Kidney epithelial cell (primary cell): ENCODE measurements around the gene PLIN4. TPM values are rescaled to one million over a fixed set of nuclear protein-coding genes. Genes with fewer than 3 reads are reported as not detected.
A peak's percentile ranks its signal among the peaks of the same experiment; 100 is the strongest.

Experiments
- DNase-seq: peaks from one replicate; pipeline ENCODE4 v3.0.0-alpha.2; 2010; ENCODE audit warnings: low read depth
- H3K27me3 ChIP-seq: 2 replicates; pipeline ENCODE4 v1.6.0; 2011; ENCODE audit warnings: low read length; ENCODE audit not compliant: control insufficient read depth, insufficient read depth
- H3K36me3 ChIP-seq: 2 replicates; pipeline ENCODE4 v1.5.1; 2011; ENCODE audit warnings: low read length; ENCODE audit not compliant: control insufficient read depth, insufficient read depth
- H3K4me3 ChIP-seq: 2 replicates; pipeline ENCODE4 v1.5.1; 2011; ENCODE audit warnings: low read depth, mild to moderate bottlenecking, control low read depth, low read length
- CTCF ChIP-seq: IDR thresholded peaks from 2 replicates; pipeline ENCODE4 v1.5.1; 2011; ENCODE audit warnings: mild to moderate bottlenecking, moderate library complexity, low read length, control low read depth, inconsistent platforms; ENCODE audit not compliant: insufficient read depth, poor library complexity, severe bottlenecking
- total RNA-seq: library from RNA; depleted of rRNA; stranded (reverse); fragments of >200 nt; gene quantifications from 2 replicates; pipeline ENCODE4 v1.2.3, GENCODE V29; 2015

The PLIN4 gene
- total RNA-seq, 1 donor from 2014 or later = 0.04 TPM

- DNase-seq = no peak
- H3K36me3 ChIP-seq = no peaks in the 10 kb centered on the region
- H3K27me3 ChIP-seq = peaks cover 2% of the 10 kb centered on the region
- peak; percentile 97 for TF ChIP-seq CTCF
- no peak overlapping the region for H3K4me3 ChIP-seq
Measured at GRCh38 chr19:4557971-4558941, 40.0 kb upstream of the PLIN4 start.

- Histone ChIP-seq H3K27me3 (peaks cover 2% of the 10 kb centered on the region), H3K4me3 (no peak overlapping the region), H3K36me3 (no peaks in the 10 kb centered on the region)
- no peak for DNase-seq
- TF ChIP-seq CTCF = peak; percentile 25
Measured at GRCh38 chr19:4557144-4557970, 39.1 kb upstream of the PLIN4 start.

GRCh38 chr19:4556597-4557127 lies 38.4 kb upstream of the PLIN4 start:
- H3K27me3 ChIP-seq = peaks cover 2% of the 10 kb centered on the region
- TF ChIP-seq CTCF = no peak
- H3K4me3 ChIP-seq = no peak overlapping the region
- DNase-seq = no peak
- H3K36me3 ChIP-seq = no peaks in the 10 kb centered on the region

GRCh38 chr19:4555657-4556561 lies 37.6 kb upstream of the PLIN4 start:
- no peak for DNase-seq
- Histone ChIP-seq H3K36me3 (no peaks in the 10 kb centered on the region), H3K27me3 (peaks cover 2% of the 10 kb centered on the region), H3K4me3 (no peak overlapping the region)
- no peak for TF ChIP-seq CTCF

GRCh38 chr19:4554717-4555116 lies 36.4 kb upstream of the PLIN4 start:
- Histone ChIP-seq H3K36me3 (no peaks in the 10 kb centered on the region), H3K27me3 (peaks cover 2% of the 10 kb centered on the region), H3K4me3 (no peak overlapping the region)
- DNase-seq = no peak
- TF ChIP-seq CTCF = no peak
